ENCODE measurements around the gene NINJ2.
"Not testable (repeated sequence)": the region's sequence is repeated elsewhere in the genome, so short reads cannot be mapped to it uniquely, and the experiment has no call there.

NINJ2 gene, protein sequence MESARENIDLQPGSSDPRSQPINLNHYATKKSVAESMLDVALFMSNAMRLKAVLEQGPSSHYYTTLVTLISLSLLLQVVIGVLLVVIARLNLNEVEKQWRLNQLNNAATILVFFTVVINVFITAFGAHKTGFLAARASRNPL

DNA sequence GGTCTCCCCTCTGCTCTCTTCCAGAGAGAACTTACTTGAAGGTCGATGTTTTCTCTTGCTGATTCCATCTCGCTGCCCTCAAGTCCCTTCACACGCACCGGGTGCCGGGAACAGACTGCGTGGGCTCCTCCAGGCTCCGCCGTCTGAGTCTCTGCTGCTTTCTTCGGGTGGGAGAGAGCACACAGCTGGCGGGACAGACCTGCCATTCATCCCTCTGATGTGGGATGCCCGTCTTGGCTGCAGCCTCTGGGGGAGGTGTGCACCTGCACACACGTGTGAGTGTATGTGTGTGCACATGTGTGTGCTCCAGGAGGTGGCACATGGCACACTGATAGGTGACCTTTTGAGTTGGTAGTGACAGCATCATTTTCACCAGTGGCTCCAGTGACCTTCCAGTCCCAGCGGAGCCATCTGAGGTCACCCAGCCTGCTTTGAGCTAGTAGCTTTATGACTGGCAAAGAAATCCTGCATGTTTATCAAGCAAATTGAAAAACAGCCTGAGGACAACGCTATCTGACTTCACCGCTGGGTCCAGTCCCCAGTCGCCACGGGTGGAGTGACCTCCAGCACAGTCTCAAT is at the start of gene NINJ2:
Gene NINJ2, minus strand, starts transcription at position 153 of the 579 bp plus-strand sequence. Its CDS starts 85 bp downstream, at position 68.
- no peak for DNase-seq (ENCODE audit: low read depth in 2 of 2)

DNA sequence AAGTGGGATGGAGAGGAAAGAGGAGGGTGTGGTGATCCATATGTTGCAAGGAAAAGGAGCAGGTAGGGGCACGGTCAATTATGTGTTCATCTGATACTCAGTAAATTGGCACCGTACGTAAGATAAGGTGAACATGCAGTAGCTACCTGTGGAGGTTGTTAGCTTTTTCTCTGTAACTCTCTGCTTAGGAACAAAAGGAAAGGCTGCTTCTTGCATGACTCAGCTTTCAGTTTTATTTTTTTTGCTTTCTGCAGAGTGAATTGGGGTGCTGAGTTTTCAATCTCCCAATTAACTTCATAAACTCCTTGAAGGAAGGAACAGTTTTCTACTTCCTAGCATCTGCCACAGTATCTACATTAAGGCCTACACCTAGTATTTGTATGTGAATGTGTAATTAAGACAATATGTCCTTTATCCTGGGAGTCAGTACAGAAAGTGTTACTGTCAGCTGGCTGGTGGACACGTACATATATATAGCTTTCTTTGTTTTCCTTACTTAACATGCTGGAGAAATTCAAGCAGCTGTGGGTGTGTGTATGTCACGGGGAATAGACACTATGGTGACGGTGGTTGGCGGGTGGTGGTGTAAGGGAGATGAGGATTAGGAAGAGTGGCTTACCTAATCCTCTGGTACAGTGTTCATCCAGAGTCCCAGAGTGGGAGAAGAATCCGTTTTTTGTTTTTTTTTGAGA is 49.1 kb upstream of the NINJ2 start:
- no peak for DNase-seq (ENCODE audit: low read depth in 2 of 2)

DNA sequence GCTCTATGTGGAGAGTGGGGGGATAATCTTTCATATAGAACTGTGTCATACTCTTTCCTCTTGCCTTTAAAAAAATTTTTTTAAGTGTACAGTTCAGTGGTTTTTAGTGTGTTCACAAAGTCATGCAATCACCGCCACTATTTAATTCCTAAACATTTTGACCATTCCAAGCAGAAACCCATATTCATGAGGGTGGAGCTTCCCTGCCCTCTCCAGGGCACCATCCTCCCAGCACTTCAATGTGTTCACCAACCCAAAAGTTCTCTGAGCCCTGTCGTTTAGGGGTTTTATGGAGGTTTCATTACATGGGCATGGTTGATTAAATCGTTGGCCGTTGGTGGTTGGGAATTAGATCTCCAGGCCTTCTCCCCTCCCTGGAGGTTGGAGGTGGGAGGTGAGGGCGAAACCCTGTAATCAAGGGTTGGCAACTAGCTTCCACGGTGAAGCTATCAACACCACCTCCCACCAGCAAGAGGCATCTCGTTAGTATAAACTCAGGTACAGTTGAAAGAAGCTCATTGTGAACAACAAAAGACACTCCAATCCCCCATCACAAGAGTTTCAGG is 46.3 kb upstream of the NINJ2 start:
- no peak for DNase-seq (ENCODE audit: low read depth in 2 of 2)

DNA sequence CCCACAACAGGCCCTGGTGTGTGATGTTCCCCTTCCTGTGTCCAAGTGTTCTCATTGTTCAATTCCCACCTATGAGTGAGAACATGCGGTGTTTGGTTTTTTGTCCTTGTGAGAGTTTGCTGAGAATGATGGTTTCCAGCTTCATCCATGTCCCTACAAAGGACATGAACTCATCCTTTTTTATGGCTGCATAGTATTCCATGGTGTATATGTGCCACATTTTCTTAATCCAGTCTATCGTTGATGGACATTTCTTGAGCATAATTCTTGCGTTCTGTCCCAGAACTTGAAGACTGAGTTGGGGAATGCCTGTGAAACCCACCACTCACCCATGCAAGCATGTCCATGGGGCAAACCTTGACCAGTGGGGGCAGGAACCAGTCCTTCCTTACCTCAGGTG is 44.8 kb upstream of the NINJ2 start:
- DNase-seq (ENCODE audit: low read depth in 2 of 2), result not testable (repeated sequence)

DNA sequence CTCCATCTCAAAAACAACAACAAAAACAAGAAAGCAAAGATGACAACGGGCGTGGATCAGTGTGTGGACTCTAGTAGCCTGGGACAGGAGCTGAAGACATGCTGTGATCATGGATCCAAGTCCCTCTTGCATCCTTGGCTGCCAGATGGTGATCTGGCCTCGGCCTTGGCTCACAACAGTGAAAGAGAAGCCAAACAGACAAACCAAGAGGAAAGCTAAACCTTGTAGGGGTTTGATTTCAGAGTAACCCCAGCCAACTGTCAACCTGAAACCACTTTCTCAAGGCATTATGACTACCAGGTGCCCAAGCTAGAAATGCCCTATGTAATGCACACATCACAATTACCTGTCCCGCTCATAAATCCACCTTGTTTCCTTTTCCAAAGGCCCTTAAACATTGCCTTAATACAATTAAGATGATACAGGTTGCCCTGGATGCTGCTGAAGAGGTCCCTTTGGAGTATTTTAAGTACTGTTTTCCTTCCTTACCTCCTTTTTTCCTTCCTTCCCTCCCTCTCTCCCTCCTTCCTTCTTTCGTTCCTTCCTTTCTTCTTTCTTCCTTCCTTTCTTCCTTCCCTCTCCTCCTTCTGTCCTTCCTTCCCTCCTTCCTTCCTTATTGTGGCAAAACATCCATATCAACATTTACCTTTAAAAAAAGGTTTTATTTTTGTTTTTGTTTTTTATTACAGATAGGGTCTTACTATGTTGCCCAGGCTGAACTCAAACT is 41.4 kb upstream of the NINJ2 start:
- no peak for DNase-seq (ENCODE audit: low read depth in 2 of 2)

DNA sequence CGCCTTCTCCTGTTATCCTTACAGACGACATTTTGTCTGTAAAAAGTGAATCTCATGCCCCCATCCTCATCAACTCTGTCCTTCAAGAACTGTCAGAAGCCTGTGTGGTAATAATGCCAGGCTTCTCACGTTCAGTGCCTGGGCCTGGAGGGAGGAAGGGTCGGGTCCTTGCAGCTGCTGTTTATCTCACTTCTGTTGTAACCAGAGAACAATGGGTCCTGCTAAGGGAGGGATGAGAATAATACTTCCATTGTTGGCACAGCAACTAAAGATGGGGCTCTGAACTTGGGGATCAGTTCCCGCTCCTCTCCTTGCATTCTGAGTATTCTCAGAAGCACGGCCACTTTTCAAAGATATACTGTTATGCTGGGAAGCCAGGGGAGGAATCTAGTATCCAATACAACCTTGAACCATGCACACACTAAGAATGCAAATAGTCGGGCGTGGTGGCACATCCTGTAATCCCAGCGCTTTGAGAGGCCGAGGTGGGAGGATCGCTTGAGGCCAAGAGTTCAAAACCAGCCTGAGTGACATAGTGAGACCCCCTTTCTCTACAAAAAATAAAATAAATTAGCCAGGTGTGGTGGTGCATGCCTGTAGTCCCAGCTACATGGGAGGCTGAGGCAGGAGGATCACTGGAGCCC is 38.8 kb upstream of the NINJ2 start:
- no peak for DNase-seq (ENCODE audit: low read depth in 2 of 2)

DNA sequence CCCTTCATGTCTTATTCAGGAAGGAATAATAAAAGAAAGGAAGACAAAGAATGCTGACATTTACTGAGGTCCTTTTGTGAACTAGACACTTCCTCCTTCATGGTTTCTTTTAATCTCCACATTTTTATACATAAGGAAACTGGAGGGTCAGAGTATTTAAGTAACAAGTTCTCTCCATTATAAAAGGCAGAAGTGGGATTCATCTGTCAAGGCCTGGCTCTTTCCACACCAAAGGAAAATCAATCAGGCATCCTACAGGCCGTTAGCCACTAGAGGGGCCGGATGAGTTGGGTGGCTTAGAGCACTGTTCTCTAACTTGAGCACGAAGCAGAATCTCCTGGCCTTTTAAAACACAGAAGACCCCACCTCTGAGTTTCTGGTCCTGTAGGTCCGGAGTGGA is 36.8 kb upstream of the NINJ2 start:
- no peak for DNase-seq (ENCODE audit: low read depth in 2 of 2)

DNA sequence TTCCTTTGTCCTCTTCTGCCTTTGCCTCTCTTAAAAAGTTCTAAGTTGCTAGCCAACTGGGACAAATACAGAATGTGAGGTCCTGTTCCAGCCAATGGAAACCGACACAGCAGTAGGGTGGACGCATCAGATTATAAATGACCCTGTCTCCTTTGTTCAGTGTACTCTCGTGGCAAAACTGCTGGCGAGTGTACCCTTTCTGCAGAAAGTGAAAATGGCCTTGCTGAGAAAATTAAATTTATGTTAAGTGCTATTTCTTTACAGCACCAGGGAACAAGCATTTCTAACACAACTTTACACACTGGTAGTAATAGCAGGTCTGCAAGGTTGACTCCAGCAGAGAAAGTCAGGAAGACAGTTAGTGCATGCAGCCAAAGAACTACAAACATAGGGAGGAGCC is 35.0 kb upstream of the NINJ2 start:
- not testable (repeated sequence) for DNase-seq (ENCODE audit: low read depth in 2 of 2)

DNA sequence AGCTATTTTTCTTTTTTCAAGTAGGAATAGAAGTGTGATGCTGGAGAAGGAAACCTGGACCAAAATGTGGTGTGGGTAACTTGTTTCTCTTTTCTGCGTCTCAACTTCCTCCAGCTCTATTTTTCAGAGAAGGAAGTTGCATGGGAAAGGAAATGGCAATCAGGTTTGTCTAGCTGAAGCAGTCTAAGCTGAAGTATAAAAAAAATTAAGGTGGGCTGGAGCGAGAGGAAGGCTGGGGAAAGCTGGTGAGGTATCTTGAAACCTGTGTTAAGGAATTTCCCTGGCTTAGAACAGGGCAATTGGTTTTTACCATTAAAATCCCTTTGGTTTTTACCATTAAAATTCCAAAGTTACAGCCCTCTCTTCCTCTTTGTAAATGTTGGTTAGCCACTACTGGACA is 34.2 kb upstream of the NINJ2 start:
- no peak for DNase-seq (ENCODE audit: low read depth in 2 of 2)

DNA sequence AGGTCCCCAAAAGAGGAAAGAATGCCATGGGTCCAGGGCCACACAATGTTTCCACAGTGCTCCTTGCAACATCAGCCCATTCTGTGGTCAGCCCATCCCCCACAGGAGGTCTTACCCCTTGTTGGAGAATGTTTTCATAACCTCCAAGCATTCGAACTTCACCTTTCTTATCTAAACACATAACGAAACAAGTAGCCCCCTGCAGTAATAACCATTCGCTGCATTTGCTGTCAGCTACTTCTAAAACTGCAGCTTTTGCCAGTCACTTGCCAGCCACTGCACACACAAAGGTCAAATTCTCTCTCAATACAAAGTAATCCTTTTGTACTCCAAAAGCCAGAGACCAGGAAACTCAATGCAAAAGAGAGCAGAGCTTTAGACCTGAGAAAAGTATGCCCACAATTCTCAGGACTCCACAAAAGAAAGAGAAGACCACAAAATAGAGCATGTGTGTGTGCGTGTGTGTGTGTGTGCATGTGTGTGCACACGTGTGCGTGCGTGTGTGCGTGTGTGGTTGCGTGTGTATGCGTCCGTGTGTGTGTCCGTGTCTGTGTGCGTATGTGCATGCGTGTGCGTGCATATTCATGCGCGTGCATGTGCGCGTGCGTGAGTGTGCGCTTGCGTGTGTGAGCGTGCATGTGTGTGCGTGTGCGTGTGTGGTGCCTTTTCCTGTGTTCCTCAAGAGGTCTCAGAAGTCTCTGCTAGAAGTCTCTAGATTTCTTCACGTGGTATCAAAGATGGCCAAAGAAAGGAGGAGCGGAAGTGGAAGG is 31.7 kb upstream of the NINJ2 start:
- no peak for DNase-seq (ENCODE audit: low read depth in 2 of 2)

DNA sequence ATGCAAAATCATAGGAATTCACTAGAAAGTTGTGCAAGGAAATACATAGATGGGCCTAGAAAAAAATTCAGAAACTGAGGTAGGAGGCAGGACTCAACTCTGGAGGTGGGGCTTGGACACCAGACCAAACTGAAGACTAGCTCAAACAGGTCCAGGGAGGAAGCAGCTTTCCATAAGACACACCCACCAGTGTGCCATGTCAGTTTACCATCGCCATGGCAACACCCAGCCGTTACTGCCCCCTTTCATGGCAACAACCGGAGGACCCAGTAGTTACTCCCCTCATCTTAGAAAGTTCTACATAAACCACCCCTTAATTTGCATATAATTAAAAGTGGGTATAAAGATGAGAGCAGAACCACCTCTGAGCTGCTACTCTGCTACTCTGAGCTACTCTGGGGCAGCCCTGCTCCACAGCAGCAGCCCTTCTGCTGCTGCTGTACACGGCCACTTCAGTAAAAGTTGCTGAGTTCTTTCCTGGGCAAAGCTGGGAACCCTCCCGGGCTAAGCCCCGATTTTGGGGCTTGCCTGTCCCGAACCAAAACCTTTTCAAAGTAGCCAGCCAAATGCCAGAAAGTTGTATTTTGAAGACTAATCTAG is 30.8 kb upstream of the NINJ2 start:
- DNase-seq (ENCODE audit: low read depth in 2 of 2), result no peak

DNA sequence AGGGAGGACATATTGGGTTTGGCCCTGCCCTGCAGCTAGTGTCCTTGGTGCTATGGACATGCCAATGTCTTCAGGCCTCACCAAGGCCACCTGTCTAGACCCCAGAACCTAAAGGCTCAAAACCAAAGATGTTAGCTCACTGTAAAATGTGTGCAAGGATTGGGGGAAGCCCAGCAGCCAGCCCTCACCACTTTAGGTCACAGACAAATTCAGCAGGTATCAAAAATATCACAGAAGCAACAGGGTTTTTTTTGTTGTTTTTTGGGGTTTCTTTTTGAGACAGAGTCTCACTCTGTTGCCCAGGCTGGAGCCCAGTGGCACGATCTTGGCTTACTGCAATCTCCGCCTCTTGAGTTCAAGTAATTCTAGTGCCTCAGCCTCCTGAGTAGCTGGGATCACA is 29.0 kb upstream of the NINJ2 start:
- no peak for DNase-seq (ENCODE audit: low read depth in 2 of 2)

DNA sequence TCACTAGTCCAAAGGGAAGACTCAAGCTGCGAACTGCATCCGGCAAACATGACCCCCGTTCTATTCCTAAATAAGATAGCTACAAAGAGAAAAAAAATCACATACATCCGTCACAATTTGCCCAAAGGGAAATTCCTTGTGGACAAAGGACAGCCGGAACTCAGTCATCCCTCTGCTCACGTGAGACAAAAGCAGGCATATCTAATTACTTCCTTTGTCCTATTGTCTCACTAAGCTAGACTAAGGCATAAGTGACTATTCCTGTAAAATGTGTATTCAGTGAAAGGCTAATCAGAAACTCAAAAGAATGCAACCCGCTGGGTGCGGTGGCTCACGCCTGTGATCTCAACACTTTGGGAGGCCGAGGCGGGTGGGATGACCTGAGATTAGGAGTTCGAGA is 27.2 kb upstream of the NINJ2 start:
- no peak for DNase-seq (ENCODE audit: low read depth in 2 of 2)

DNA sequence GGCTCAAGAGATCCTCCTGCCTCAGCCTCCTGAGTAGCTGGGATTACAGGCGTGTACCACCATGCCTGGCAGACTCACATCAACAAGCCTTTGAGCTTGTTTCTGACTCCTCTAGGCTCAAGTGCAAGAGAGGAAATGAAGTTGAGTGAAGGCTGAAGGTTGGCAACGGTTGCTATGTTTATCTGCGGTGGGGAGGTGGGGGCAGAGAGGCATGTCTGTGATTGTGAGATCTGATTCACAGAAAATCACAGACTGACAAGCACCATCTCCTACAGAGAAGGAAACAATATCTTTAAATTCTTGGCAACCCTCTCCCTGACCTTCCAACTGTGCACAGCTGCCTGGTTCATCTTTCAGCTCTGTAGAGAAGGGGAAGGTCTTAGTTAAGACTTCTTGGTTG is 22.1 kb upstream of the NINJ2 start:
- peak; percentile 60 to 70 for DNase-seq (ENCODE audit: low read depth in 2 of 2)

DNA sequence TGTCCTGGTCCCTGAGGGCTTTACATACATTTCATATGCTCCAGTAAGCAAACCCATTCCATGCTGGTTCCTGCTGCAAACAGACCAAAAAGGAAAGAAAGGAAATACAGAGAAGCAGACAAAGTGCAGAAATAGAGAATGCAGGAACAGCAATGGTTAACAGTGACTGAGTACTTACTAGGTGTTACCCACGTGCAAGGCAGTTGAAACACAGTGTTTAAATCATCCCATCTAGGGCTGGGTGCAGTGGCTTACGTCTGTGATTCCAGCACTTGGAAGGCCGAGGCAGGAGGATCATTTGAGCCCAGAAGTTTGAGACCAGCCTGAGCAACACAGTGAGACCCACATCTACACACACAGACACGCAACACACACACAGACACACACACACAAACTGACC is 21.2 kb upstream of the NINJ2 start:
- DNase-seq (ENCODE audit: low read depth in 2 of 2), result no peak

DNA sequence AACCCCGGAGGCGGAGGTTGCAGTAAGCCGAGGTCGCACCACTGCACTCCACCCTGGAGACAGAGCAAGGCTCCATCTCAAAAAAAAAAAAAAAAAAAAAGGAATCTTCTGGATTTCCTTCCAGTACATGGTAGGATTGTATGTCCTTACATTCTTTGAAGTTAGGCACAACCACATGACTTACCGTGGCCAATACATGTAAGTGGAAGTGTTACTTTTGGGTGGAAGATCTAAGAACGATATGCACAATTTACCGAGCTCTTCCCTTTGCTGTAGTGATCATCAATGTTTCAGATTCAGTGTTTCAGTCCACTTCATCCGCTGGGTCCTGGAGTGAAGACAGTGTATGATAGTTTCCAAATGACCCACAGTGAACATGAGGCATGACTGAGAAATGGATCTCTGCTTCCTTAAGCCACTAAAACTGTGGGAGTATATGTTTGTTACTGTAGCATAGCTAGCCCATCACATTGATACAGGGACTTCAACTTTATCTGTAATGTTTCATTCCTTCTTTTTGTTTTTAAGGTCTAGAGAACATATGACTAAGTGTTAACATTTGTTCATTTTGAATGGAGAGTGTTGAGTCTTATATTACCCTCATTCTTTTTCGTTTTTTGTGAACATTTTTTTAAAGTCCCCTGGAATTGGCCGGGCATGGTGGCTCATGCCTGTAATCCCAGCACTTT is 18.5 kb upstream of the NINJ2 start:
- DNase-seq (ENCODE audit: low read depth in 2 of 2), result no peak

DNA sequence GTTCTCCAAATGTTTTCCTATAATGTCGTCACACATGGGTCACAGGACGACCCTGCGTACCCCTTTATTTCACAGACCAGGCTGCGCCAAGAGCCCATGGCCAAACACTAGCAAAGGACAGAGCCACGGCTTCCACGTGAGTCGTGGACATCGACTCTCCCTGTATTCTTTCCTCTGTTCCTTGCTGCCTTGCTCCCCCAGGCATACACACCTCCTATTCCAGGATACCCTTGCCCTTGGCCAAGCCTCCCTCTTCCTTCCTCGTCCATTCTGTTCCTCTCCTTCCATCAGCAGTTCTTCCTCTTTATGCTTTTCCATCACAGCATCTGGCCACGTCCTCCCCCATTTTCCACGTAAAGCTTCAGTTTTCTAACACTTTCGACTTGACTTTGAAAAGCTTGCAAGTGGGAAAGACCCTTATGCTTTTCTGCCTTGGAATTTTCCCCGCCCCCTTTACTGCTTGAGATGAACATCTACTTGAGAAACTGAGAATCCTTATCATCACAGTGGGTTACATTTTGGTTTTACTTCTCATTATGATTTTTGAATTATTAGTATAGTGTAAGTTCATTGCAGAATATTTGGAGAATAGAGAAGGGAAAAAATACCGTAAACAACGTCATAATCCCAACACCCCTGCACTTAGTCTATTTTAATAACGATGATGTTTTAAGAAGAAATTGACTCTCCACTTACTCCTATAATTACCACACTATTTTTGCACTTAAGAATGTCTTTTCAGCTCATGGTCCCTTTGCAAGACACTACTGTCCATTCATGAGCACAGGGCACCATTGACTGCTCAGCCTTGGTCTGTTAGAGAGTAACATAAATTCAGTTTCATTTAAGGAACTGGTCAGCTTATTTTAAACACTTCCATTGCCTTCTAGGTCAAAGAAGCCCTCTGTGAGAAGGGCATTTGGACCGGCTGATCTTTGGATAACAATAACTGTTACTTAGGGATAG is 15.8 kb upstream of the NINJ2 start:
- DNase-seq (ENCODE audit: low read depth in 2 of 2), result no peak

DNA sequence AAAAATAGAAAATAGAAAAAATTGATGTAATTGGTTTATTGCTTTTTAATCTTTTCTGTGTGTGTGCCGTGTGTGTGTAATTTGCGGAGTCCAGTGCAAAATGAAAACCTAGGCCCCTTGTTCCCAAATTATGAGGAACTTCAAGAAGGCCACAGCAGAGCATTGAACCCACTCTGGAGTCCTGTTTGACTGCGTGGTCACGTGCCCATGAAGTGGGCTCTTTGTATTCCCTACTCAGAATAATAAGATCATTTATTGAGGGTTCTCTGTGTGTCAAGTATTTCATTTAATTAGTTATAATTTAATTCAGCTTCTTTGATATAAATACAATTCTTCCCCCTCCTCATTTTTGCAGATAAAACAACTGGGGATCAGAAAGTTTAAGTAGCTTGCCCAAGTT is 12.3 kb upstream of the NINJ2 start:
- DNase-seq (ENCODE audit: low read depth in 2 of 2), result no peak

DNA sequence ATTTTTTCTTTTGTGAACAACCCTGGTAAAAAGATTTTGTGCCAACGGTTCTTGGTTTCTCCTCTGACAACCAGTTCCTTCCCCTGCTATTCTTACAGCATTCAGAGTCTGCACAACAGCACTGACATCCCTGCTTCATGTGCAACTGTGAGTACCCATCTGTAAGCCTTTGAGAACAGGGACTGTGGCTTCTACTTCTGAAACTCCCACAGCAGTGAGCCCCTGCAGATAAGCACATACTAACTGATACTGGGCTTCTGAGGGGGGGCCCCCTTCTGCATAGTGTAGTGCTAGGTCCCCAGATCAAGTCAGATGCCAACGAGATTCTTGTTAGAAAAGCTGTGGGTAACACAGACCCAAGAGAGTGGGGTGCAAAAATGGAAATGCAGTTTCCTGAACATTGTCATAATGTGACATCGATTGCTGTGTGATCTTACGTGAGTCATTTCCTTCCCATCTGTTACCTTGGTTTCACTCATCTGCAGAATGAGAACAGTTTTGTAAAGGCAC is 11.1 kb upstream of the NINJ2 start:
- peak; percentile 34 to 59 for DNase-seq (ENCODE audit: low read depth in 2 of 2)
